HG03108 (cell line): ENCODE results near the gene SLC5A2.
A peak's percentile ranks its signal among the peaks of the same experiment; 100 is the strongest.
"Not testable (repeated sequence)": the region's sequence is repeated elsewhere in the genome, so short reads cannot be mapped to it uniquely, and the experiment has no call there.

ENCODE experiments used
- ATAC-seq: cut with Tn5 transposase; IDR thresholded peaks from one replicate; pipeline ENCODE4 v1.9.1; 2021; ENCODE audit warnings: moderate library complexity; ENCODE audit not compliant: unreplicated experiment

The SLC5A2 gene

DNA sequence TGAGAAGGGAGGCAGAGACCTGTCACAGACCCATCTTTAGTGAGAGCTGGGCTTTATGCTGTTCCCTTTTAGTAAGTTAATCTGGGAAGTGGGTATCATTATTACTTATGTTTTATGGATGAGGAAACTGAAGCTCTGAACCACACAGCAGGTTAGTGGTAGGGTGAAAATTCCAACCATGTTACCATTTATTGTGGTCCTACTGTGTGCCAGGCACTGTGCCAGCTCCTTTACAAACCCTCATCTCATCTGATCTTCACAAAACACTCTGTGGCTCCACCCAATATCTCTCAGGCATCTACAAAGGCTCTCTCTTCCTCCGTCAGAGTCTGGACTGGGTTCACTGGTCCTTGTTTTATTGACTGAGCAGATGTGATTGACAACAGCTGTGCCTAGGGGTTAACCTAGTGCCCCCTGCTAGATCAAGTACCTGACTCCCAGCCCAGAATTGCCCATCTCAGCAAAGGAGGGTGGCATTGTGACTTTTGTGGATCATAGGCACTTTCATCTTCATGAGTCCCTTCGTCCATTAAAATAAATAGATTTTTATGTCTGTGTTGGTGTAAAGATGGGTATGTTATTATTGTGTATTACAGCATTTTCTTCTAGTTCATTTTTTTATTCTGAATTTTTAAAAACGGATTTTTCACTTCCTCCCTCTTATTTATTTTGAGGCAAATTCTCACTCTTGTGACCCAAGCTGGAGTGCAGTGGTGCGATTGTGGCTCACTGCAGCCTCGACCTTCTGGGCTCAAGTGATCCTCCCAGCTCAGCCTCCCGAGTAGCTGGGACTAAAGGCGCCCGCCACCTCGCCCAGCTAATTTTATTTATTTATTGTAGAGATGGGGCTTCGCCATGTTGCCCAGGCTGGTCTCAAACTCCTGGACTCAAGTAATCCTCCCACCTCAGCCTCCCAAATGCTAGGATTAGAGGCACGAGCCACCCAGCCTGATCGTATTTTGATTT lies 7.9 kb upstream of the SLC5A2 start:
- ATAC-seq, result no peak

DNA sequence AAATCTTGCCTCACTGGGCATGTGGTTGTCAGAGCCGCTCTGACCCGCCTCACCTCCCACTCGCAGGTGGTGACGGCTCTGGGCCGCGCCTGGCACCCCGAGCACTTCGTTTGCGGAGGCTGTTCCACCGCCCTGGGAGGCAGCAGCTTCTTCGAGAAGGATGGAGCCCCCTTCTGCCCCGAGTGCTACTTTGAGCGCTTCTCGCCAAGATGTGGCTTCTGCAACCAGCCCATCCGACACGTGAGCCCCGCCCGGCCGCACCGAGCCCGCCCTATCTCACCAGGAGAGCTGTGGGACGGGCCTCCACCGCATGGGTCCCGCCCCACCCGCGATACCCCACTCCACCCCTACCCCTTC lies 7.0 kb upstream of the SLC5A2 start:
- no peak for ATAC-seq

DNA sequence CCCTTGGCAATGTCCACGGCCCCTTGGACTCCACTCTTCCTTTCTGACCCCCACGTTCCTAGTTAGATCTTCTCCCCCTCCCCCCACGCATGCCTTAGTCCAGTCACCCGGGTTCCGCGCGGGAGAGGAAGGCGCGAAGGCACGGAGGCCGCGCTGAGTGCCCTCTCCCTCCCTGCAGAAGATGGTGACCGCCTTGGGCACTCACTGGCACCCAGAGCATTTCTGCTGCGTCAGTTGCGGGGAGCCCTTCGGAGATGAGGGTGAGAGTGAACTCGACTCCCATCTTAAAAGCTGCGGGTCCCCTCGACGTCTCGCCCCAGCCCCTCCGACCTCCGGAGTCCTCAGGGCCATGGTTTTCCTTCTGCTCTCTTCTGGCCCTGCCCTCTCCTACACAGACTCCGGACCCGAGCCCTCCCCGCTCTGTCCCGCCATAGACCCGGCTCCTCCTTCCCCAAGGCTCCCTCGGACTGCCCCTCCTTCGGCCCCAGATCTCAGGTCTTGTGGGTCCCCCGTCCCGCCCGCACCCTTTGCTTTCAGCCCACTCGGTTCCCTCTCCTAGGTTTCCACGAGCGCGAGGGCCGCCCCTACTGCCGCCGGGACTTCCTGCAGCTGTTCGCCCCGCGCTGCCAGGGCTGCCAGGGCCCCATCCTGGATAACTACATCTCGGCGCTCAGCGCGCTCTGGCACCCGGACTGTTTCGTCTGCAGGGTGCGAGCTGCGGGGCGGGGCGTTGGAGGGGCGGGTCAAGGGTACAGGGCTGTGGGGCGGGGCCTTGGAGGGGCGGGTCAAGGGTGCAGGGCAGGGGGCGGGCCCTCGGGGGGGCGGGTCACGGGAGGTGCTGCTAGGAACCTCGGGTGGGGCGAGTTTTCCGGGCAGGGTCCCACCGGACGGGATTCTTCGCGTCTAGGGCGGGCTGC lies 6.4 kb upstream of the SLC5A2 start:
- peak; percentile 62 for ATAC-seq

DNA sequence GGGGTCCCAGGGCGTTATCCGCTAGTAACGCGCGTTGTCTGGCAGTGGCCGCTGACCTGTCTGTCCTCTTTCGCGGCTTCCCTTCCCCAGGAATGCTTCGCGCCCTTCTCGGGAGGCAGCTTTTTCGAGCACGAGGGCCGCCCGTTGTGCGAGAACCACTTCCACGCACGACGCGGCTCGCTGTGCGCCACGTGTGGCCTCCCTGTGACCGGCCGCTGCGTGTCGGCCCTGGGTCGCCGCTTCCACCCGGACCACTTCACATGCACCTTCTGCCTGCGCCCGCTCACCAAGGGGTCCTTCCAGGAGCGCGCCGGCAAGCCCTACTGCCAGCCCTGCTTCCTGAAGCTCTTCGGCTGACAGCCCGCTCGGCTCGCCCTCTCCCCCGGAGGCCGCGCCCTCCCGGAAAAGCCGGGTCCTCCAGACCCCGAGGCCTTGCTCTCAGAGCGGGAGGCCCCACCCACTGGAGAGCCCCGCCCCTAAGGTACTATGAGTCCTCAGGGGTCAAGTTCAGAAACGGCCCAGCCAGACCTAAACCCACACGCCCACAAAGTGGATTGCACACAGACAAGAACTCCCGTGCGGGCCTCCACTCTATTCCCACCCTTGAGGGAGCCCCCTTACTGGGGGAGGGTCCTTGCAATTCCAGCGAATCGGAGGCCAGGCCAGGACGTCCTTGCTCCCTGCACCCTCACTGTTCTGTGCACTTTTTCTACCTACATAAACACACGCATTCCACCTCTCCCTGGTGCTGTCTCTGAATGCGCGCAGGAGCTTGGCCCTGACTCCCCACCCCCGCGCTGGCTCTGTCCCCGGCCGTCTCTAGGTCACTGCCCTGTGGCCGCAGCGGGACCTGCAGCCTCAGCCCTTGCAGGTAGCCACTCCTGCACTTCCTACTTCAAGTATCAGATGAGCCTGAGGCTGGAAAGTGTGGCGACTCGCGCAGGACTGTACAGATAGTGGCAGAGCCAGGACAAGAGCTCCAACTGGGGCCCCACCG lies 5.4 kb upstream of the SLC5A2 start:
- no peak for ATAC-seq

DNA sequence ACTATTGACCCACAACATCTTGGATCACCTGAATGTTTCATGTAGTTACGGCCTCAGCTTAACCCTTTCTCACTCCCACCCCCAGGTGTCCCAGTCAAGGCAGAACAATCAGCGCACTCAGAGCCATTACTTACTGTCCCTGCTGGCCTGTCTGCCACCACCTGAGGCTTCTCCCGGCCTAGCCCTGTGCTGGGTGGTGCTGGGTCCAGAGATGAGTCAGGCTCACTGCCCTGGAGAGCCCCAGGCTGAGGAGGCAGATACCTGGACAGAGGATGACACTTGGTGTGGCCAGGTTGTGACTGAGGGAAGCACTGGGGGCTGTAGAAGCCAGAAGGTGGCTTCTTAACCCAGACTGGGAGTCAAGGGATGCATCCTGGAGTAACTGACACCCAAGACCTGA lies 4.0 kb upstream of the SLC5A2 start:
- no peak for ATAC-seq

GRCh38 chr16:31479751-31480150 lies 3.2 kb upstream of the SLC5A2 start:
- ATAC-seq, result no peak

- no peak for ATAC-seq
These were observed 1.9 kb upstream of the SLC5A2 start for GRCh38 chr16:31480851-31481536.

DNA sequence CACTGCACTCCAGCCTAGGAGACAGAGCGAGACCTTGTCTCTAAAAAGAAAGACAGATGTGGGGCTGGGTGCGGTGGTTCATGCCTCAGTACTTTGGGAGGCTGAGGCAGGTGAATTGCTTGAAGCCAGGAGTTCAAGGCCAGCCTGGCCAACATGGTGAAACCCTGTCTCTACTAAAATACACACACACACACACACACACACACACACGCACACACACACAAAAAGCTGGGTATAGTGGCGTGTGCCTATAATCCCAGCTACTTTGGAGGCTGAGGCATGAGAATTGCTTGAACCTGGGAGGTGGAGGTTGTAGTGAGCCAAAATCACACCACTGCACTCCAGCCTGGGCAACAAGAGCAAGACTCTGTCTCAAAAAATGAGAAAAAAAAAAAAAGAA lies 1.1 kb downstream of the SLC5A2 start:
- ATAC-seq, result not testable (repeated sequence)

GRCh38 chr16:31484491-31485171 lies 1.7 kb downstream of the SLC5A2 start:
- no peak for ATAC-seq

DNA sequence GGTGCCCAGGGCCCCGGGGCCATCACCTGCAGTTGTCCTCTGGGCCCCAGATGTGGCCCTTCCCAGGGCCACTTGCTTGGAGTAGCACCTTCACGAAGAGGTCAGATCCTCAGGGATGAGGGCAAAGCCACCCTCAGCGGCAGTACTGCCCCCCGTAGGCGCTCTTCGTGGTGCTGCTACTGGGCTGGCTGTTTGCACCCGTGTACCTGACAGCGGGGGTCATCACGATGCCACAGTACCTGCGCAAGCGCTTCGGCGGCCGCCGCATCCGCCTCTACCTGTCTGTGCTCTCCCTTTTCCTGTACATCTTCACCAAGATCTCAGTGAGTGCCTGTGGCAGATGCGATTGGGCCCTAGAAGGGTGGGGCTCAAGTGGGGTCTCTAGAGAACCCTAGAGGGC lies 2.6 kb downstream of the SLC5A2 start:
- no peak for ATAC-seq

DNA sequence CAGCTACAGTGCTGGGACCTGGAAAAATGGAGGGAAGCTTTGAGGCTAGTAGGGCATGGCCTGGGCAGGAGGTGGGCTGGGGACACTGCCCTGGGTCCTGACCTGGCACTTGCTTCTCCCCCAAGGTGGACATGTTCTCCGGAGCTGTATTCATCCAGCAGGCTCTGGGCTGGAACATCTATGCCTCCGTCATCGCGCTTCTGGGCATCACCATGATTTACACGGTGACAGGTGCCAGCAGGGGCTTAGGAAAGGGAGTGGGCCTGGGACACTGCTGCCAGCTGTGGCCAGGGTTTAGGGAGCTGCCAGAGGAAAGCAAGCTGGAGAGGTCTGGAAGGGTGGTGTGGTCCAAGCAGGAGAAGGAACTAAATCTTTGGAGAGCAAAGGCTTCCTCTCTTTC lies 3.1 kb downstream of the SLC5A2 start:
- no peak for ATAC-seq

DNA sequence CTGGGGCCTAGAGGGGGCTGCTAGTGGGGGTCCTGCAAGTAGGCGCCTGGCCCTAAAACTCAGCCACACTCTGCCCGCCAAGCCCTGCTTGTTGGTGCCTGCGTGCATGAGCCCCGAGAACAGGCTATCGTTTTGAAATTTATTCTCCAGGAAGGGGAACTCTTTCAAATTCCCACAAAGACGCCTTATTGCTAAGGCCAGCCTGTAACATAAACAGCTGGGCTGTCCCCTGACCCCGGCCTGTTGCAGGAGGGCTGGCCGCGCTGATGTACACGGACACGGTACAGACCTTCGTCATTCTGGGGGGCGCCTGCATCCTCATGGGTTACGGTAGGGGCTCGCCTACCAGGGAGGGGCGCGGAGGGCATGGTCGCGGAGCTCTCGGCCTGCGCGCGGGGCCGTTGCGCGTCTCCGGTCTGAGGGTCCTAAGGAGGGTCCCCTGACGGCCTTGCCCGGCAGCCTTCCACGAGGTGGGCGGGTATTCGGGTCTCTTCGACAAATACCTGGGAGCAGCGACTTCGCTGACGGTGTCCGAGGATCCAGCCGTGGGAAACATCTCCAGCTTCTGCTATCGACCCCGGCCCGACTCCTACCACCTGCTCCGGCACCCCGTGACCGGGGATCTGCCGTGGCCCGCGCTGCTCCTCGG lies 4.3 kb downstream of the SLC5A2 start:
- ATAC-seq, result no peak

DNA sequence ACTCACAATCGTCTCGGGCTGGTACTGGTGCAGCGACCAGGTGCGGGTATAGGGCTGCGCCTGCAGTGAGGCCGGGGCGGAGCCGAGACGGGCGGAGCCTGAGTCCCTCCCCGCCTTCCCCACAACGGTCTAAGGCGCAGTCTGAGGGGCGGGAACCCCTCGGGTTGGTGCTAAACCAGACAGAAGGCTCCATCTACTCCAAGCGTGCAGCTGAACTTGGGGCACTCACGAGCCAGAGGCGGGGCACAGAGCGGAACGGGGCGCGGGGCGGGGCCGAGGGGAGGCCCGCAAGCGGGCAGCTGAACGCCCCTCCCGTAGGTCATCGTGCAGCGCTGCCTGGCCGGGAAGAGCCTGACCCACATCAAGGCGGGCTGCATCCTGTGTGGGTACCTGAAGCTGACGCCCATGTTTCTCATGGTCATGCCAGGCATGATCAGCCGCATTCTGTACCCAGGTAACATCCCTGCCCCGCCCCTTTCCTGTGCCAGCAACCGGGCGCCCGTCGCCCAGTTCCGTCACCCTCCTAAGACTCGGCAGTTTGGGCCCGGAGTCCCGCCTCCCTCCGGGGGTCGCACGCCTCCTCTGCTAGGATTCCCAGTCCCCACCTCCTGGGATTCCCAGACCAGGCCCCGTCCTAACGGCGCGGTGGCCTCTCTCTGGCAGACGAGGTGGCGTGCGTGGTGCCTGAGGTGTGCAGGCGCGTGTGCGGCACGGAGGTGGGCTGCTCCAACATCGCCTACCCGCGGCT lies 5.0 kb downstream of the SLC5A2 start:
- ATAC-seq, result peak; percentile 83

GRCh38 chr16:31488468-31489297 lies 5.8 kb downstream of the SLC5A2 start:
- ATAC-seq, result no peak

DNA sequence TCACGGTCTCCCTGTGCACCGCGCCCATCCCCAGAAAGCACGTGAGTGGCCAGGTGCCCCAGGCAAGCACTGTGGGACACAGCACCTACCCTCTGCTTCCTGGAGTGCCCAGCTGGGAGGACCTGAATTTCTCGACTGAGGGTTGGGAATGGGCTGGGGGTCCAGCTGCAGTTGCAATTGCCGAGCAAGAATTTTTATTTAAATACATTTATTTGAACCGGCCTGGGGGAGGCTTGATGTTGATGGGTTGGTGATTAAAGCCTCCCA lies 6.3 kb downstream of the SLC5A2 start:
- ATAC-seq, result no peak

- no peak for ATAC-seq
These were observed 7.0 kb downstream of the SLC5A2 start for GRCh38 chr16:31489616-31490584.
